Right lung (tissue), 10 donors: Measurements from ENCODE around the gene OR6C68. TPM values are rescaled to one million over a fixed set of nuclear protein-coding genes. Genes with fewer than 3 reads are reported as not detected.
"Not testable (repeated sequence)": the region's sequence is repeated elsewhere in the genome, so short reads cannot be mapped to it uniquely, and the experiment has no call there.

ENCODE experiments used
- DNase-seq, 2 donors: peaks; one replicate each; pipeline ENCODE4 v3.0.0-alpha.2; 2013
- long read RNA-seq, 8 donors: transcript quantifications; one replicate each; lab custom pipeline, GENCODE V29; 2026
- polyA plus RNA-seq, 5 donors: library from polyadenylated mRNA; unstranded; fragments of 120-200 nt; gene quantifications; one replicate each; pipeline versions ENCODE4 v1.2.1 to v1.2.3, GENCODE V29; 2013; ENCODE audit warnings: inconsistent platforms in 1 of 5, low replicate concordance in 1 of 5; ENCODE audit not compliant: insufficient read length in 5 of 5, insufficient read depth in 1 of 5

OR6C68 gene
- polyA plus RNA-seq, result not detected
- long read RNA-seq, donor 1, result 0 reads
- long read RNA-seq, donor 2, result 0 reads
- long read RNA-seq, donor 3, result 0 reads
- long read RNA-seq, donor 4, result 0 reads
- long read RNA-seq, donor 5, result 0 reads
- long read RNA-seq, donor 6, result 0 reads
- long read RNA-seq, donor 7, result 0 reads
- long read RNA-seq, donor 8, result 0 reads

- no peak for DNase-seq
Observed at GRCh38 chr12:55492078-55492477, at the start of gene OR6C68. Gene OR6C68, plus strand, starts transcription at chr12:55492378. Its CDS starts 0 bp downstream, at chr12:55492378.

GRCh38 chr12:55443776-55444175 lies 48.4 kb upstream of the OR6C68 start, which contains the start of gene OR6C2:
Gene OR6C2, plus strand, starts transcription at chr12:55444076. Its CDS starts 8,138 bp downstream, at chr12:55452214.
- DNase-seq, result no peak

- no peak for DNase-seq
Observed at GRCh38 chr12:55445357-55445756, 46.8 kb upstream of the OR6C68 start.

- no peak for DNase-seq
Observed at GRCh38 chr12:55446326-55446725, 45.9 kb upstream of the OR6C68 start.

GRCh38 chr12:55448825-55449224 lies 43.4 kb upstream of the OR6C68 start:
- DNase-seq, result no peak

GRCh38 chr12:55464926-55465325 lies 27.3 kb upstream of the OR6C68 start:
- DNase-seq, result not testable (repeated sequence)

GRCh38 chr12:55467836-55468235 lies 24.3 kb upstream of the OR6C68 start:
- no peak for DNase-seq

- DNase-seq, result no peak
Observed at GRCh38 chr12:55469291-55469690, 22.9 kb upstream of the OR6C68 start.

GRCh38 chr12:55470088-55470829 lies 21.9 kb upstream of the OR6C68 start, which contains the start of gene OR6C70:
Gene OR6C70, minus strand, starts transcription at chr12:55470138. Its CDS starts 0 bp downstream, at chr12:55470138.
- no peak for DNase-seq

GRCh38 chr12:55472264-55472663 lies 19.9 kb upstream of the OR6C68 start:
- DNase-seq, result no peak

- DNase-seq, result not testable (repeated sequence)
Observed at GRCh38 chr12:55479136-55479535, 13.0 kb upstream of the OR6C68 start.

- not testable (repeated sequence) for DNase-seq
Observed at GRCh38 chr12:55484284-55484683, 7.9 kb upstream of the OR6C68 start.

- DNase-seq, result no peak
Observed at GRCh38 chr12:55495490-55495889, 3.3 kb downstream of the OR6C68 start.

GRCh38 chr12:55499231-55499630 lies 7.1 kb downstream of the OR6C68 start:
- DNase-seq, result no peak

- no peak for DNase-seq
Observed at GRCh38 chr12:55499810-55500252, 7.7 kb downstream of the OR6C68 start.

GRCh38 chr12:55501601-55502000 lies 9.4 kb downstream of the OR6C68 start:
- DNase-seq, result no peak

- no peak for DNase-seq
Observed at GRCh38 chr12:55515696-55516095, 23.5 kb downstream of the OR6C68 start.

GRCh38 chr12:55516391-55516790 lies 24.2 kb downstream of the OR6C68 start:
- no peak for DNase-seq

Other genes with a start within 250 kb of the OR6C68 start
- gene OR6C74, start 247.8 kb upstream of the OR6C68 start, polyA plus RNA-seq, result not detected
- gene OR6C6, start 195.8 kb upstream of the OR6C68 start, polyA plus RNA-seq, result under 1 TPM in 1 of 5 donors, not detected in 4; 0.12 TPM
- gene OR6C1, start 178.0 kb upstream of the OR6C68 start, polyA plus RNA-seq, result not detected
- not detected for gene OR6C3, start 161.6 kb upstream of the OR6C68 start, polyA plus RNA-seq
- under 1 TPM; 0.05 to 0.08 (median 0.06) TPM for gene OR6C75, start 129.4 kb upstream of the OR6C68 start, polyA plus RNA-seq
- not detected for gene OR6C65, start 91.8 kb upstream of the OR6C68 start, polyA plus RNA-seq
- gene OR6C76, start 66.1 kb upstream of the OR6C68 start, polyA plus RNA-seq, result not detected
- not detected for gene OR6C2, start 48.3 kb upstream of the OR6C68 start, polyA plus RNA-seq
- not detected for gene OR6C70, start 22.2 kb upstream of the OR6C68 start, polyA plus RNA-seq
- under 1 TPM in 3 of 5 donors, not detected in 2; 0.03 to 0.04 (median 0.04) TPM for gene OR6C4, start 57.2 kb downstream of the OR6C68 start, polyA plus RNA-seq
- gene OR2AP1, start 80.1 kb downstream of the OR6C68 start, polyA plus RNA-seq, result not detected
- not detected for gene OR10P1, start 144.5 kb downstream of the OR6C68 start, polyA plus RNA-seq
- 10 to 100 TPM; 11.4 to 33.9 (median 27.2) TPM for gene ITGA7, start 215.5 kb downstream of the OR6C68 start, polyA plus RNA-seq
- gene BLOC1S1, start 223.7 kb downstream of the OR6C68 start, polyA plus RNA-seq, result 10 to 100 TPM; 73.1 to 89.0 (median 80.2) TPM
- gene RDH5, start 228.0 kb downstream of the OR6C68 start, polyA plus RNA-seq, result 10 to 100 TPM in 3 of 5 donors, 1 to 10 TPM in 2; 8.7 to 15.0 (median 10.6) TPM
- 100 to 1,000 TPM; 547 to 835 (median 722) TPM for gene CD63, start 236.6 kb downstream of the OR6C68 start, polyA plus RNA-seq